GM20431 (cell line): ENCODE results near the gene SEZ6L2.

Experiments
- in situ Hi-C: fragments of 300-500 bp; cut with MseI, MboI; formaldehyde crosslinking; loops from one replicate; pipeline ENCODE4 v1.15.0; 2020; ENCODE audit warnings: low sequenced_read_pairs; ENCODE audit not compliant: unreplicated experiment

SEZ6L2 gene

DNA sequence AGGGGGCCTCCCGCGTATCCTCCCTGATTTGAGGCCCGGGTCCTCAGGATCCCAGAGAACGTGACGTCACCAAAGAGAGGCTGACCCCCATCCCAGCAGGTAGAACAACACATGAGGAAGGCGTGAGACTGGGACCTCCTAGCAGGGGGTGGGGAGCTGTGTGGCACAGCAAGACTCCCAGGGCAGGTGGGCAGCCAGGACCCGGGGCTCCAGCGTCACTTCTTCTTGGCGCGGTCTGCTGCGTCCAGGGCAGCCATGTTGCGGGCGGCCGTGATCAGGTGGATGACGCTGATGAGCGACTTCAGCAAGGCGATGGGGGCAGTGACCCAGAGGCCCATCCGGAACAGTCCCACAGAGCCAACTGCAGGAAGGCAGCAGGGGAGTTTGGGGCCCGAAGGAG lies 40.4 kb downstream of the SEZ6L2 start:
- in situ Hi-C loops: no loop called here

DNA sequence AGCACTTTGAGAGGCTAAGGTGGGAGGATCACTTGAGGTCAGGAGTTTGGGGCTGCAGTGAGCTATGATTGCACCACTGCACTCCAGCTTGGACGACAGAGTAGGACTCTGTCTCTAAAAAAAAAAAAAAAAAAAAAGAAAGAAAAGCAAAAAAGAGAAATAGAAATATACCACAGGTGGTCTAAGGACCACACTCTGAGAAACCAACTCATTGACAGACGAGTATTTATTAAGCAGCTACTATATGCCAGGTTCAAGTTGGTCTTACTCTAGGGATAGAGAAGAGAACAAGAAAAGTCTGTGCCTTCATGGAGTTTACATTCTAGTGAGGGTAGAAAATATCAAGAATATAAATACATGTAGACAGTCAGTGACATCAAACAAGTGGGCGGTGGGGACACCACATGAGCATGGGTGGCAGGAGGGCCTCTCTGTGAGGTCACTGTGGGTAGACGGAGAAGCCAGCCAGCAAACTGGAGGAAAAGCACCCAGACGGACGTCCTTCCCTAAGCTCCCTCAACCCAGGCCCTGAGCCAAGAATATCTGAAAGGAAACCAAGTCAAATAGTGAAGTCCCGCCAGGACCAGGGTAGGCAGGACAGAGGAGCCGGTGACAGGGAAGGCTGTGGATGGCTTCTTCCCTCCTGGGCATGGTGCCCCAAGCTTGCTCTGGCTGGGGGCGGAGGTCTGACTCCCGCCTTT lies 41.1 kb downstream of the SEZ6L2 start:
- in situ Hi-C loops: no loop called here

DNA sequence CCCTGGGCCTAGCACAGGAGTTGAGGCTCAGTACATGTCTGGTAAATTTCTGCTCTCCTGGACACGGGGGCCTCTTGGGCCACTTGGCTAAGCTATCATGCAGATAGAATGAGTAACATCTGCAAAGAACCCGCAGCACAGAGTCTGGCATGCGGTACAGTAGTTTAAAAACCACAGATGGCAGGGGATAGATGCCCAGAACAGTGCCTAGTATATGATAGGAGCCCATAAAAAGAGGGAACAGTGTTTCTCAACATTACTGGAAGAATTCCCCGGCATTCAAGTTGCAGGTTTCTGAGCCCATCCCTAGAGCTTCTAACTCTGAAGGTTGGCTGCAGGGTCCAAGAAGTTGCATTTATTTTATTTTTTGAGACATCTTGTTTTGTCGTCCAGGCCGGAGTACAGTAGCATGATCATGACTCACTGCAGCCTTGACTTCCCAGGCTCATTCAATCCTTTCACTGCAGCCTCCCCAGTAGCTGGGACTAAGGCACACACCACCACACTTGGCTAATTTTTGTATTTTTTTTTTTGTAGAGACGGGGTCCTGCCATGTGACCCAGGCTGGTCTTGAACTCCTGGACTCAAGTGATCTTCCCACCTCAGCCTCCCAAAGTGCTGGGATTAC lies 42.1 kb downstream of the SEZ6L2 start:
- in situ Hi-C loops: no loop called here

DNA sequence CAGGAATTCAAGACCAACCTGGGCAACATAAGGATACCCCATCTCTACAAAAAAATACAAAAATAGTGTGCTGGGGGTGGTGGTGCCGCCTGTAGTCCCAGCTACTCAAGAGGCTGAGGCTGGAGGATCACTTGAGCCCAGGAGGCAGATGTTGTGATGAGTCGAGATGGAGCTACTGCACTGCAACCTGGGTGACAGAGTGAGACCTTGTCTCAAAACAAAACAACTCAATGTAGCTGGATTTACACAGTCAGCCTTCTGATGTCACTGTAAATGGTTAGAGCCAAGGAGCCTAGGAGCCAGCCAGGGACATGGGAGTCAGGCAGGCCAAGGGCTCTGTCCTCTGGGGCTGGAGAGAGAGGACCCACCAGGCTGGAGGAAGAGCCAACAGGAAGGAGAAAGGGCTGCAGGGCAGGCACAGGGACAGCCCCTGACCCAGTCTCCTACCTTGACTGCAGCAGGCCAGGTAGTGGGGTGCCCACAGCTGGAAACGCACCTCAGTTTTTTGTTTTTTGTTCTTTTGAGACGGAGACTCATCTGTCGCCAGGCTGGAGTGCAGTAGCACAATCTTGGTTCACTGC lies 44.7 kb downstream of the SEZ6L2 start:
- in situ Hi-C loops: no loop called here

DNA sequence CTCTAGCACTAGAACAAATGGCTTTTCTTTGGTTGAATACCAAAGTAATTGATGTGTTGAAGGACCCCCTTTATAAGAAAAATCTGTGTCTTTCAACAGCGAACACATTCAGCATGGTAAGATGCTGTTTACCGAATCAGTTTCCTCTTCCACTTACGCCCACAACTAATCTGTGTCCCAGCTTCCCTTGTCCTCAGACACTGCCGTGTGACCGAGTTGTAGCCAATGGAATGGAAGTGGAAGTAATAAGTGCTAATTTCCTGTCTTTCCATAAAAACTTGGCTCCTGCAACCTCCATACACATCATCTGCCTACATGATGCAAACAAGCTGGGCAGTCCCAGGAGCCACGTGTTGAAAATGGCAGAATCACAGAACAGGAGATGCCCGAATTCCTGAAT lies 46.7 kb downstream of the SEZ6L2 start:
- in situ Hi-C loops: no loop called here

DNA sequence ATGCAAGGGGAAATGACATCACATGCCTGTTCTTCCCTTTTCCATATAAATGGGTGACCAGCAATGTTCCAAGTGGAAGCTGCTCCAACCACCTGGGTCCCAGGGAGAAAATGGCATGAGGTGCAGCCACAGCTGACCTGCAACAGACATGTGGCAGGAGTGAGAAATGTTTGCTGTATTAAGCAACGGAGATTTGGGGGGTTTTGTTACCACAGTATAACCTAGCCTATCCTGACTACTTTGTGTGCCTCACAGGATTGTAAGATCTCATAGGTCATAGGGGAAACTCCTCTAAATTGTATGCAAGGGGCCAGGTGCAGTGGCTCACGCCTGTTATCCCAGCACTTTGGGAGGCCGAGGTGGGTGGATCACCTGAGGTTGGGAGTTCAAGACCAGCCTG lies 48.4 kb downstream of the SEZ6L2 start:
- in situ Hi-C loops: no loop called here

DNA sequence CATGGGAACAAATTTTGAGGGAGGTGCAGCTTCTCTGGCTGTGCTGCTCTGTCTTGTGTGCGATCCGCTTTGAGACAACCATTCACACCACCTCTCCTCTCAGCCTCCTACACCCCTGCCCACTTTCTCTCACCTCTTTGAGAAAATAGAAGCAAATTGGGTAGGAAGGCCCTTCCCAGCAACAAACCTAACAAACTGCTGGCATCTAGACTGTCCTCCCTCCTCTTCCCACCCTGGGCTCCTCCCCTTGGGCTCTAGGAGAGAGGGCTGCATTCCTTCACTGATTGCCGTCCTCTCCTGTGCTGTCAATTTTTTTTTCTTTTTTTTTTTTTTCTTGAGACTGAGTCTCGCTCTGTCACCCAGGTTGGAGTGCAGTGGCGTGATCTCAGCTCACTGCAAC lies 49.8 kb downstream of the SEZ6L2 start:
- in situ Hi-C loops: loop anchor here (25.0 kb wide), 1 partner anchor 163 kb away; the partner anchor contains the start of genes C16orf92 and DOC2A

DNA sequence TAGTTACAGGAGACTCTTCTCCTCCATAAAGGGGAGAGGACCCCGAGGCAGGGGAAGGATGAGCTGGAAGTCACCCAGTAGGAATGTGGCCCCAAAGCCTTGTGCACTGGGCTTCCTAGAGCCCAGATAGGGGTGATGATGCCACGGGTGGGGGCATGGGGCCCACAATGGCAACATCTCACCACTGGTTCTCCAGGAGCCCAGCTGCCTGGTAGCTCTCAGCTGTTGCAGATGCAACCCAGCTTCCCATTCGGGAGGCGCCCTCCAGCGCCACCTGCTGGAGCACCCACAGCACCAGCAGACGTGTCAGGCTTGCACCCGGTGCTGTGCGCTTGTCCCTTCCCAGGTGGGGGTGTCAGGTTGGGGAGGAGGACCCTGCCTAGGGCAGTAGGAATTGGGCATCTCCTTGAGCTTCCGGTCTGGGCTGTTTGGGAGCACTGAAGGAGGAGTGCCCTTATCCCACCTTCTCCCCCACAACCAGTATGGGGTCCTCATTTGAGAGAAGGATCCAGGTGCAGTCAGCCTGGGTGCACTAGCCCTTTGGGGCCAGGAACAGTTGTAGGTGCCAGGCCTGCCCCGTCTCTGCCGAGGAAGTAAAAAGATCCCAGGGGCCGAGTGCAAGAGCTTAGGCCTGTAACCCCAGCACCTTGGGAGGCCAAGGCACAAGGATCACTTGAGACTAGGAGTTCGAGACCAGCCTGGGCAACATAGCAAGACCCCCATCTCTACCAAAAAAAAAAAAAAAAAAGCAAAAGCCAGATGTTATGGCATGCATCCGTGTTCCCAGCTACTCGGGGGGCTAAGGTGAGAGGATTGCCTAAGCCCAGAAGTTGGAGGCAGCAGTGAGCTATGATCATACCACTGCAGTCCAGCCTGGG lies 50.7 kb downstream of the SEZ6L2 start:
- in situ Hi-C loops: loop anchor here (25.0 kb wide), 1 partner anchor 164 kb away; the partner anchor contains the start of genes C16orf92 and DOC2A

DNA sequence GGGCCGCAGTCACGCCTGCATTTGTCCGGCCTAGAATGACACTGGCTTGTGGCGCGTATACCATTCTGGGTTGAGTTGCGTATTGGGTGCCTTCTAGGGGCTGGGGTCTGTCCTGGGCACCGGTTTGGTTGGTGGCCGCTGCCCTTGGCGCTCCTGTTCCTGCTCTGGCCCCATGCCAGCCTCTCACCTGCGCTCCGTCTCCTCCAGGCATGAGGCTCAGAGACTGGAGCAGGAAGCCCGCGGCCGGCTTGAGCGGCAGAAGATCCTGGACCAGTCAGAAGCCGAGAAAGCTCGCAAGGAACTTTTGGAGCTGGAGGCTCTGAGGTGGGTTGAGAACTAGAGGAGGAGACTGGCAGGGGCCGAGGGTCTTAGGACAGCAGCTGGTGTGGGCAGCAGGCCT lies 53.7 kb downstream of the SEZ6L2 start:
- in situ Hi-C loops: loop anchor here (25.0 kb wide), 1 partner anchor 167 kb away; the partner anchor contains the start of genes C16orf92 and DOC2A

DNA sequence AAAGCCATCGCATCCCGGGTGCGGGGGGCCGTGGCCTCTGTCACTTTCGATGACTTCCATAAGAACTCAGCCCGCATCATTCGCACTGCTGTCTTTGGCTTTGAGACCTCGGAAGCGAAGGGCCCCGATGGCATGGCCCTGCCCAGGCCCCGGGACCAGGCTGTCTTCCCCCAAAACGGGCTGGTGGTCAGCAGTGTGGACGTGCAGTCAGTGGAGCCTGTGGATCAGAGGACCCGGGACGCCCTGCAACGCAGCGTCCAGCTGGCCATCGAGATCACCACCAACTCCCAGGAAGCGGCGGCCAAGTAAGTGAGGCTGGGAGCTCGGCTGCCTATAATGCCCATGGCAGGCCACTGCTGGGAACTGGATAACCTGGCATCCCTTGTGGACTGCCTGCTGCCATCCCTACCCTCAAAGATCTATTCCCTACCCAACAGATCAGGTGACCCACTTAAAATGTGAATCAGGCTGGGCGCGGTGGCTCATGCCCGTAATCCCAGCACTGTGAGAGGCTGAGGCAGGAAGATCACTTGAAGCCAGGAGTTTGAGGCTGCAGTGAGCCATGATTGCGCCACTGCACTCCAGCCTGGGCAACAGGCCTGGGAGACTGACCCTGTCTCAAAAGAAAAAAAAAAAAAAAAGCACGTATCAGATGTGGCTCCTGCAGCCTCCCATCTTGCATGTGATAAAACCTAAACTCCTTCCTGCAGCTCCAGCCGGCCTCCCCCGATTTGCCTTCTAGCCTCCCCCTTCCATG lies 54.6 kb downstream of the SEZ6L2 start:
- in situ Hi-C loops: loop anchor here (25.0 kb wide), 1 partner anchor 168 kb away; the partner anchor contains the start of genes C16orf92 and DOC2A

DNA sequence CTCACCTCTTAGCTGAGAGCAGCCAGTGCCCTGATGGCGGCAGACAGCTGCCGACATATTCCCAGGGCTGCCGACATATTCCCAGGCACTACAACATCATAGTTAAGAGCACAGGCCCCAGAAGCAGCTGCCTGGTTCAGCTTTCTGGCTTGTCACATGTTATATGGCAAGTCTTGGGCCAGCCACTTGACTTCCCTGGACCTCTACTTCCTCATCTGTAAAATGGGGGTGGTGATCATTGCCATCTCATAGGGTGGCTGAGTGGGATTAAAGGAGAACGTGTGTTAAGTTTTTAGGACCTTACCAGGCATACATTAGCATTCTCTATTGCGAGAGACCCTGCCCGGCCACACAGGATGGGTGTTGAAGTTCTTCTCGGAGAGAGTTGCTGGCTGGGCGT lies 55.4 kb downstream of the SEZ6L2 start:
- in situ Hi-C loops: loop anchor here (25.0 kb wide), 1 partner anchor 168 kb away; the partner anchor contains the start of genes C16orf92 and DOC2A

DNA sequence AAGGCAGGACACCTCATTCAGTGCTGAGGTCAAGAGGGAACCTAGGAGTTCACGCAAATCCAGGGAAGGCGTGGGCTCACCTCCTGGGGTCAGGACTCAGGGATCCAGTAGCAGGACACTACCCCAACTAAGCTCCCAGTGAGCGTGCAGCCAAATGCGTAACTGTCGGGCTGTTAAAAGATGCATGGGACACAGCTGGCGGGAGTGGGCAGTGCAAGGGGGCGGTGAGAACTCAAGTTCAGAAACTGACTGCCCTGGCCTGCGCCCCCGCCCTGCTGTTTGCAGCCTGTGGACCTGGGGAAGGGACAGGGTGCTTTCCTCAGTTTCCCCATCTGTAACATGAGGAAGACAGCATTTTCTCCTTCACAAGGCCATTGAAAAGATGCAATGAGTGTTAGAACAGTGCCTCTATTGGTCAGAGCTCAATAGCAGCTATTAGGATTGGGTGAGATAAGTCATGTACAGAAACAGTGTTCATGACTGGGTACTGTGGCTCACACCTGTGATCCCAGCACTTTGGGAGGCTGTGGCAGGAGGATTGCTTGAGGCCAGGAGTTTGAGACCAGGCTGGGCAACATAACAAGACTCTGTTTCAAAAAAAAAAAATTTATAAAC lies 56.5 kb downstream of the SEZ6L2 start:
- in situ Hi-C loops: loop anchor here (25.0 kb wide), 1 partner anchor 169 kb away; the partner anchor contains the start of genes C16orf92 and DOC2A

DNA sequence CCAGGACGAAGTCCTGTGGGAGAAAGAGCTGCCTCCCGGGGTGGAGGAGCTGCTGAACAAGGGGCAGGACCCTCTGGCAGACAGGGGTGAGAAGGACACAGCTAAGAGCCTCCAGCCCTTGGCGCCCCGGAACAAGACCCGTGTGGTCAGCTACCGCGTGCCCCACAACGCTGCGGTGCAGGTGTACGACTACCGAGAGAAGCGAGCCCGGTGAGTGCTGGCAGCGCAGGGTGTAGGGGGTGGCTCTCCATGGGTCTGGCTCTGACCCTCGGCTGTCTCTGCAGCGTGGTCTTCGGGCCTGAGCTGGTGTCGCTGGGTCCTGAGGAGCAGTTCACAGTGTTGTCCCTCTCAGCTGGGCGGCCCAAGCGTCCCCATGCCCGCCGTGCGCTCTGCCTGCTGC lies 57.7 kb downstream of the SEZ6L2 start:
- in situ Hi-C loops: loop anchor here (25.0 kb wide), 1 partner anchor 171 kb away; the partner anchor contains the start of genes C16orf92 and DOC2A

DNA sequence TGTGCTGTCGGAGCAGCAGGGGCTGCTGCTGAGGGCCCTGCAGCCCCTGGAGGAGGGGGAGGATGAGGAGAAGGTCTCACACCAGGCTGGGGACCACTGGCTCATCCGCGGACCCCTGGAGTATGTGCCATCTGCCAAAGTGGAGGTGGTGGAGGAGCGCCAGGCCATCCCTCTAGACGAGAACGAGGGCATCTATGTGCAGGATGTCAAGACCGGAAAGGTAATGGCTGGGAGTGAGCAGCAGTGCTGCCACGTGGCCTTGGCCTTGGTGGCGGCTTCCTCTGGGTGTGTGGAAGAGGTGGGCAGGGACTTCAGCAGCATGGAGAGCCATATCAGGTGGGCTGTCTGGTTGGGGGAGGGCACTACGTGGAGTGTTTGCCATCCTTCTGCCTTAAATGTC lies 59.1 kb downstream of the SEZ6L2 start:
- in situ Hi-C loops: loop anchor here (25.0 kb wide), 1 partner anchor 172 kb away; the partner anchor contains the start of genes C16orf92 and DOC2A

DNA sequence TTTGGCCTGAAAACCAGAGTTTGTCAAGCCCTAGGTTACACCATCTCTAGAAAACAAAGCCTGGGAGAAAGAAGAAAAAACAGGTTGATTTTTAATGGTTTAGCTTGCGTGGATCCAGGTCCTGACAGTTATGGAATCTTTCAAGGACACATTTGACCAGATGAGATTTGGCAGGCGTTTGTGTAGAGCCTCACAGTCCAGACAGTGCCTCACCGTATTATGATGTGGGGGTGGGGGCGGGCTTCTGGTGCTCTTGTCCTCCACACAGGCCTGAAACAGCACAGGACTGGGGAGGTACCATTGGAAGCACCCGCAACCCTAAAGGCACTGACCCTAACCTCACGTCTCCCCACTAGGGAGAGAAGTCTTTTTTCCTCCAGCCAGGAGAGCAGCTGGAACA lies 59.5 kb downstream of the SEZ6L2 start:
- in situ Hi-C loops: loop anchor here (25.0 kb wide), 1 partner anchor 172 kb away; the partner anchor contains the start of genes C16orf92 and DOC2A

DNA sequence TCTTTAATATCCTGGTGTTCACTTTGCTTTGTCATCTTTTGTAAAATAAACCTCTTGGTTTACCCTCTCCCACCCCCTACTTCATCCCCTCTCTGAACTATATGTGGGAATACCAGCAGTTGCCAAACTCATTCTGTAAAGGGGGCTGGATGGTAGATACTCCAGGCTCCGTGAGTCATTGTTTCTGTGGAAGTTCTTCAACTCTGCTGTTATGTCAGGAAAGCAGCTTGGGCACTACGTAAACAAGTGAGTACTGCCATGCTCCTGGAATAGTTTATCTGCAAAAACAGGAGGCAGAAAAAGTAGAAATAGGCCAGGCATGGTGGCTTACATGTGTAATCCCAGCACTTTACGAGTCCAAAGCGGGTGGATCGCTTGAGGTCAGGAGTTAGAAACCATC lies 61.5 kb downstream of the SEZ6L2 start:
- in situ Hi-C loops: loop anchor here (25.0 kb wide), 1 partner anchor 174 kb away; the partner anchor contains the start of genes C16orf92 and DOC2A

DNA sequence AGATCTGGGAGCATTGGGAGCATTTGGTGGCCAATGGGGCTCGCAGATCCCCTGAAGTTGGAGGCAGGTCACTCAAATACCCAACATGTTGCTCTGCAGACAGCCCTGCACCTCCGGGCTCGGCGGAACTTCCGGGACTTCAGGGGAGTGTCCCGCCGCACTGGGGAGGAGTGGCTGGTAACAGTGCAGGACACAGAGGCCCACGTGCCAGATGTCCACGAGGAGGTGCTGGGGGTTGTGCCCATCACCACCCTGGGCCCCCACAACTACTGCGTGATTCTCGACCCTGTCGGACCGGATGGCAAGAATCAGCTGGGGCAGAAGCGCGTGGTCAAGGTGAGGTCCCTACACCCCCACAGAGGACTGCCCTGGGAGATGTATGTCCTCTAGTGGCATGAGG lies 62.7 kb downstream of the SEZ6L2 start:
- in situ Hi-C loops: loop anchor here (25.0 kb wide), 1 partner anchor 176 kb away; the partner anchor contains the start of genes C16orf92 and DOC2A

DNA sequence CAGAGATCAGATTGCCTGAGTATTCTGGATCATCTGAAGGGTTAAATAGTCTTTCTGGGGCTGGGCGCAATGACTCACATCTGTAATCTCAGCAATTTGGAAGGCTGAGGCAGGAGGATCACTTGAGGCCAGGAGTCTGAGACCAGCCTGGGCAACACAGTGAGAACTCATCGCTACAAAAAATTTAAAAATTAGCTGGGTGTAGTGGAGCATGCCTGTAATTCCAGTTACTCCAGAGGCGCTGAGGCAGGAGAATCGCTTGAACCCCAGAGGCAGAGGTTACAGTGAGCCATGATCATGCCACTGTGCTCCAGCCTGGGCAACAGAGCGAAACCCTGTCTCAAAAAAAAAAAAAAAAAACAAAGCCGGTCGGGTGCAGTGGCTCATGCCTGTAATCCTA lies 63.4 kb downstream of the SEZ6L2 start:
- in situ Hi-C loops: loop anchor here (25.0 kb wide), 1 partner anchor 176 kb away; the partner anchor contains the start of genes C16orf92 and DOC2A
